ENCODE results near the gene CEP104.

DNA sequence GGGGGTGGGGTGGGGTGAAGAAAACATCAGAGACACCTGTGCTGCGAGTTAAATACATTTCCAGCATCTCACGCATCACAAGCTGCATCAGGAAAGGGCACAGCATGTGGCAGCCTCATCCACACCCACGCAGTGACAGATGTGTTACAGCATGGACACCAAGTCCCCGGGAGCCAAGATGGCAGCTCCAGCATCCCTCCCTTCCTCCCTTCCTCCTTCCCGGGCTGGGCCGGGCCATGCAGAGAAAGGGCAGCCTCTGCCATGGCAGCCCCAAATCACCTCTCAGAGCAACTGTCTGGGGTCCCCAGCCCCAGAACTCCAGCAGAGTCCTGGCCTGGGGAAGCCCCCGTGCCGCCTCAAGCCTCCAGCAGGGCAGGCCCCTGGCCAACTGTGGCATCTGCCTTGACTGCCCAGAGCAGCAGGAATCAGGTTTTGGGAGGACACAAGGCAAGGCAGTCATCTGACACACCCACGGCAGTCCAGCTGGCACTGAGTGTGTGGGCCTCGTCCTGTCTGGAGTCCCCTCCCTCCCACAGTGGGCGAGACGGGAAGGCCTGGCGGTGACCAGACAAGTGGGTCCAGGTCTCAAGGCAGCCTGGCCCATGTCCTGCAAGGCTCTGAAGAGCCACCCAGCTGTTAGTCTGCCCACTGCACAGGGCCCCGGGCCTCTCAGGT is 78.3 kb downstream of the CEP104 start:
- TF ChIP-seq, protein P1, sequence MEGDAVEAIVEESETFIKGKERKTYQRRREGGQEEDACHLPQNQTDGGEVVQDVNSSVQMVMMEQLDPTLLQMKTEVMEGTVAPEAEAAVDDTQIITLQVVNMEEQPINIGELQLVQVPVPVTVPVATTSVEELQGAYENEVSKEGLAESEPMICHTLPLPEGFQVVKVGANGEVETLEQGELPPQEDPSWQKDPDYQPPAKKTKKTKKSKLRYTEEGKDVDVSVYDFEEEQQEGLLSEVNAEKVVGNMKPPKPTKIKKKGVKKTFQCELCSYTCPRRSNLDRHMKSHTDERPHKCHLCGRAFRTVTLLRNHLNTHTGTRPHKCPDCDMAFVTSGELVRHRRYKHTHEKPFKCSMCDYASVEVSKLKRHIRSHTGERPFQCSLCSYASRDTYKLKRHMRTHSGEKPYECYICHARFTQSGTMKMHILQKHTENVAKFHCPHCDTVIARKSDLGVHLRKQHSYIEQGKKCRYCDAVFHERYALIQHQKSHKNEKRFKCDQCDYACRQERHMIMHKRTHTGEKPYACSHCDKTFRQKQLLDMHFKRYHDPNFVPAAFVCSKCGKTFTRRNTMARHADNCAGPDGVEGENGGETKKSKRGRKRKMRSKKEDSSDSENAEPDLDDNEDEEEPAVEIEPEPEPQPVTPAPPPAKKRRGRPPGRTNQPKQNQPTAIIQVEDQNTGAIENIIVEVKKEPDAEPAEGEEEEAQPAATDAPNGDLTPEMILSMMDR (conservative IDR thresholded peaks at IDR 0.05; ENCODE audit: low read depth in 2 of 2), result no peak
- no peak for TF ChIP-seq EZH2phosphoT487 (IDR thresholded peaks at IDR 0.05; ENCODE audit: unreplicated experiment)

Measured in GM23338 (cell line).